Glomerular endothelial cell (primary cell): ENCODE measurements around the gene LZIC. TPM values are rescaled to one million over a fixed set of nuclear protein-coding genes. Genes with fewer than 3 reads are reported as not detected.

ENCODE experiments used
- DNase-seq: peaks from one replicate; pipeline ENCODE4 v3.0.0-alpha.2; 2011; ENCODE audit warnings: low read depth, low spot score; ENCODE audit errors: extremely low read depth
- total RNA-seq: library from RNA; depleted of rRNA; stranded (reverse); fragments of >200 nt; gene quantifications from 2 replicates; pipeline ENCODE4 v1.2.3, GENCODE V29; 2015

The LZIC gene
- total RNA-seq, 1 donor from 2014 or later, result 16.9 TPM

GRCh38 chr1:9887070-9887469, 56.1 kb downstream of the LZIC start:
- DNase-seq, result no peak

DNA sequence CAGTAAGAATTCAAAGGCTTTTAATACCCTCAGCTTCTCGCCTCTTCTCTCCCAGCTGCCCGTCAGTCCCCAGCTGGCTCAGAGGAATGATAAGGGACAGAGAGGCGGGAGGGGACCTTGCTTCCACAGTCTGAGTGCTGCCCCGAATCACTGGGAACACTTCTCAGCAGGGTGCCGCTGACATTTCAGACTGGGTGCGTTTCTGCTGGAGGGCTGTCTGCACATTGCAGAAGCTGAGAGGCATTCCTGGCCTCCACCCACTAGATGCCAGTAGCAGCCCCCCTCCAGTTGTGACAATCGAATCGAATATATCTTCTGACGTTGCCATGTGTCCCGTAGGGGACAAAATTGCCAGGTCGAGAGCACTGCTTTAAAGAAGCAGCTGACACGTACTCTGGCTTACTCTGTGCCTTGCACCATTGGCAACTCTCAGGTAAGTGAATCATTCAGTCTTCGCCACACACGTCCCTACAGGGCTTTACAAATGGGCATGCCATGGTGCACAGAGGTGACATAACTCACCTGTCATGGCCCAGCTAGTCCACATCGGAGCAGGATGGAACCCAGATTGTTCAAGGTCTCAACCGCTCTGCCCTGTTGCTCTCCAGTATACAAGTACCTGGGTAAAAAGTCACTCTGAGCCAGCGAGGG, 57.0 kb downstream of the LZIC start:
- DNase-seq, result no peak

- no peak for DNase-seq
Measured at GRCh38 chr1:9884805-9885204, 58.4 kb downstream of the LZIC start.

DNA sequence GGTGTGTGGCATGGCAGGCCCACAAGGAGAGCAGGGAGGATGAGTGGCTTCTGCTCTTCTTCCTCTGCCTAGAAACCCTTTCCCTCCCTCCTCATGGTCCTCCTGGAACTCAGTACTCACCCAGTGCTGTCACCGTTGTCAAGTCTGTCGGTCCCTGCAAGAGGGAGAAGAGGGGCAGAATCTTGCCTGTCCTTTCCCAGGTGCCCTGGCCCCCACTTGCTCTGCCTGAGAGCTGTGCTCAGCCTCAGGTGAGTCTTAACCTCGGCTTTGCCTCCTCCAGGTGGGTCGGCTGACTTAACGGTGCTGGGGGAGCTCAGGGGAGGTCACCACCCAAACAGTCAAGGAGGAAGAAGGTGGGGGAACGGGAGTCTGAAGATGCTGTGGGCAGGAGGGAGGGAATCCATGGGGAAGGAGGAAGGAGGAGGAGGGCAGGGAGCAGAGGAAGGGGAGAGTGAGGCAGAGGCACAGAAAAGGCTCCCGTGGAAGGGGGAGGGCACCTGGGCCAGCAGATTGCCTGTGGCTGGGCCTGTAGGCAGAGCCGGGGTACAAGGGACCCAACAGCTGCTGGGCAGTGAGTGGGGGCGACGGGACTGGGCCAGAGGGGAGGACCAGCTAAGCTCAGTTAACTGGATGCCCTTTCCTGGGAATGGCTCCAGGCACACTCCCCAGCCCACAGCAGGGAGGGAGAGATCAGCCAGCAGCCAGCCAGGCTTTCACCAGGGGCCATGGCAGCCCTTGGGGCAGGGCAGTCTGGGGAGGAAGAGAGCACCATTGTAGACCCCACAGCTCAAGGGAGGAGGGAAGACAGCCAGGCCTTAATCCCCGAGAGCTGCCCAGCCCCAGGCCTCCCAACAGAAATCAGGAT, 59.4 kb downstream of the LZIC start:
- no peak for DNase-seq

DNA sequence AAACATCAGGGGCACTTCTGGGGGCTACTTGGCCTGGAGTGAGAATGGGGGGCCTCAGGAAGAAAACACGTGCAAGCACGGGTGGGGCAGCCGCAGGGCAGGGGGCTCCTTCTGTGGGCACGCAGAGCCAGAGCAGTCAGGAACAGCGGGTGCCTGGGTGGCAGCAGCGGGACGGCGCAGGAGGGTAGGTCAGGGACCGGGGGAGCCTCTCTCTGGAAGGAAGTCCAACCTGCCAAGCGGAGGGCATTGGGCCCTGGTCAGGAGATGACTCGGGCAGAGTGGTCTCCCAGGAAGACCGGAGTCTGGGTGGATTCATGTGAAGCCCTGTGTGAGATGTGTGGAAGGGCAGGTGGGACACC, 60.3 kb downstream of the LZIC start:
- no peak for DNase-seq

DNA sequence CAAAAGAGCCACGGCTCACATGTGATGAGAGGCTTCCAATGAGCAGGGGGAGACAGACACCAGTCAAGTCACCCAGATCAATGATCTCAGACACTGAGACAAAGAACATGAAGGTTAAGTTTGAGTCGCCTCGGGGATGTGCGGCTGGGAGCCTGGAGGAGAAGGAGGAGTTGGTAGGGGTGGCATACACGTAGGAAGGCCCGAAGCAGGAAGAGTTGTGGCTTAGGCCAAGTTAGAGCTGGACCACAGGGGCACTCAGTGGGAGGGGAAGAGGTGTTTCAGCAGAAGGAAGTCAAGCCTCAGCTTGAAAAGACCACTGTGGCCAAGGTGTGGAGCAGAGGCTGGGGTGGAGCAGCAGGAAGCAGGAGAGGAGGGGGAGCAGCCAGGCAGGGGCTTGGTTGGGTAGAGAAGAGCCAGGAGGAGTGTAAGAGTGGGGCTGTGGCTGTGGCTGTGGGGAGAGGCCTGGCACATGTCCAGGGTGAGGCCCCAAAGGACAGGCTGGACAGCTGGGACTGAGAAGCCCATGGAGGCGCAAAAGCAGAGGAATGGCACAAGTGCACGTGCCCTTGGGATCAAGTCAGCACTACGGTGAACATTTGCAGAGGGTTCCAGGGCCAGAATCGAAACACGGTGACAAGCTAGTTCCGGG, 60.8 kb downstream of the LZIC start:
- DNase-seq, result no peak

DNA sequence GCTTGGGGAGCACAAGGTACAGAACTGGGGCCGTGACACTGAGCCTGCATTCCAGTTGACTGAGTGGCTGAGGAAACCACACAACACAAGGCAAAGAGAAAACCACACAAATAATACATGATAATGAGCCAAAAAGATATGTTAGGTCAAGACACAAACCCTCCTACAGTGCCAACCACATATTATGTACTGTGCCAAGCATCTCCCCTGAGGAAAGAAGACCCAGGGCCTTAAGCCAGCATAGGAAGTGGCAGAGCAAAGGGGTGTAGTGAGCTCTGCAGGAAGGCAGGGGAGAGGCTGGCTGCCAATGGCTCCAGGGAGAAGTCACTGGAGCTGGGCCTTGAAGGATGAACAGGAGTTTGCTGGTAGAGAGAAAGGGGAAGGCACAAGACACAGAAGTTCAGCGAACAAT, 61.3 kb downstream of the LZIC start:
- no peak for DNase-seq

Other genes starting within 250 kb of the LZIC start
- gene CLSTN1, start 119.4 kb downstream of the LZIC start, total RNA-seq, result 120 and 149 TPM in 2 replicates
- gene CTNNBIP1, start 33.1 kb downstream of the LZIC start, total RNA-seq, result 58.3 and 69.6 TPM in 2 replicates
- gene NMNAT1, start 84 bp upstream of the LZIC start, total RNA-seq, result 6.6 and 8.9 TPM in 2 replicates
- gene RBP7, start 53.8 kb upstream of the LZIC start, total RNA-seq, result 0.68 TPM in 1 of 2 replicates, not detected in the other
- 41.8 and 52.5 TPM in 2 replicates for gene UBE4B, start 89.6 kb upstream of the LZIC start, total RNA-seq